HEK293 (cell line): ENCODE data around the gene DROSHA.

Experiments used
- CTCF ChIA-PET: fragments of 350-600 bp; formaldehyde crosslinking; extraction: SDS; loops from one replicate; lab custom pipeline; 2021; ENCODE audit warnings: antibody characterized with exemption; lab: Yijun Ruan, JAX
- POLR2A ChIA-PET: fragments of 300-600 bp; formaldehyde crosslinking; extraction: SDS; loops from one replicate; lab custom pipeline; 2020; ENCODE audit warnings: antibody characterized with exemption, inconsistent platforms; lab: Yijun Ruan, JAX
- H3K27ac ChIP-seq: fragments of 200-500 bp; sonication (Bioruptor generic); 2 replicates; pipeline ENCODE4 v1.5.1; 2014; ENCODE audit warnings: low read depth, low read length, control low read depth, inconsistent platforms; ENCODE audit errors: extremely low read depth
- H3K36me3 ChIP-seq, 2 experiments: fragments of 200-500 bp in 1 of 2; sonication (Bioruptor generic) in 1 of 2; 1 replicate in 1 of 2; 2 replicates in 1 of 2; pipeline ENCODE4 v1.5.1; 2014 to 2017; ENCODE audit warnings: inconsistent platforms in 2 of 2, low read length in 2 of 2; ENCODE audit not compliant: control insufficient read depth in 2 of 2, insufficient read depth in 1 of 2
- H3K4me1 ChIP-seq: fragments of 200-500 bp; sonication (Bioruptor generic); 2 replicates; pipeline ENCODE4 v1.5.1; 2014; ENCODE audit warnings: mild to moderate bottlenecking, low read length, inconsistent platforms; ENCODE audit not compliant: control insufficient read depth, insufficient read depth
- H3K4me3 ChIP-seq: 2 replicates; pipeline ENCODE4 v1.5.1; 2011; ENCODE audit warnings: low read depth, mild to moderate bottlenecking, control low read depth, low read length, moderate library complexity
- H3K9me3 ChIP-seq: fragments of 200-500 bp; sonication (Bioruptor generic); 2 replicates; pipeline ENCODE4 v1.5.1; 2014; ENCODE audit warnings: low read depth, low read length, inconsistent platforms; ENCODE audit not compliant: control insufficient read depth, insufficient read depth
- GLI2 ChIP-seq: fragments of 450-650 bp; formaldehyde crosslinking; IDR thresholded peaks from 2 replicates; pipeline ENCODE4; 2017; ENCODE audit warnings: missing biosample characterization, missing genetic modification characterization, low read depth, borderline replicate concordance
- GLIS2 ChIP-seq: fragments of 450-650 bp; formaldehyde crosslinking; IDR thresholded peaks from 2 replicates; pipeline ENCODE4 v1.5.1; 2016; ENCODE audit warnings: missing biosample characterization, missing genetic modification characterization
- WT1 ChIP-seq: fragments of 450-650 bp; formaldehyde crosslinking; IDR thresholded peaks from 2 replicates; pipeline ENCODE4 v1.5.1; 2016; ENCODE audit warnings: missing biosample characterization, missing genetic modification characterization
- YY1 ChIP-seq: fragments of 450-650 bp; formaldehyde crosslinking; IDR thresholded peaks from 2 replicates; pipeline ENCODE4 v1.5.1; 2018; ENCODE audit warnings: missing biosample characterization, missing genetic modification characterization
- ZBTB21 ChIP-seq: fragments of 450-650 bp; formaldehyde crosslinking; IDR thresholded peaks from 2 replicates; pipeline ENCODE4 v1.5.1; 2017; ENCODE audit warnings: missing biosample characterization, missing genetic modification characterization
- ZBTB8A ChIP-seq: fragments of 450-650 bp; formaldehyde crosslinking; IDR thresholded peaks from 2 replicates; pipeline ENCODE4 v1.5.1; 2016; ENCODE audit warnings: missing biosample characterization, missing genetic modification characterization
- ZNF16 ChIP-seq: fragments of 450-650 bp; formaldehyde crosslinking; IDR thresholded peaks from 2 replicates; pipeline ENCODE4 v1.5.1; 2016; ENCODE audit warnings: low read depth, missing biosample characterization, missing genetic modification characterization
- ZNF202 ChIP-seq: fragments of 450-650 bp; formaldehyde crosslinking; IDR thresholded peaks from 2 replicates; pipeline ENCODE4 v1.5.1; 2016; ENCODE audit warnings: missing biosample characterization, missing genetic modification characterization, borderline replicate concordance
- ZNF341 ChIP-seq: fragments of 450-650 bp; formaldehyde crosslinking; IDR thresholded peaks from 2 replicates; pipeline ENCODE4; 2016; ENCODE audit warnings: low read depth, missing biosample characterization, missing genetic modification characterization
- ZNF366 ChIP-seq: fragments of 450-650 bp; formaldehyde crosslinking; conservative IDR thresholded peaks from 2 replicates; pipeline ENCODE4 v1.5.1; 2016; ENCODE audit warnings: missing biosample characterization, missing genetic modification characterization
- ZNF426 ChIP-seq: fragments of 450-650 bp; formaldehyde crosslinking; IDR thresholded peaks from 2 replicates; pipeline ENCODE4 v1.5.1; 2017; ENCODE audit warnings: missing biosample characterization, missing genetic modification characterization, mild to moderate bottlenecking, inconsistent platforms, moderate library complexity
- ZNF501 ChIP-seq: fragments of 450-650 bp; formaldehyde crosslinking; IDR thresholded peaks from 2 replicates; pipeline ENCODE4 v1.5.1; 2016; ENCODE audit warnings: missing biosample characterization, missing genetic modification characterization
- ZNF521 ChIP-seq: fragments of 450-650 bp; formaldehyde crosslinking; IDR thresholded peaks from 2 replicates; pipeline ENCODE4 v1.5.1; 2017; ENCODE audit warnings: missing biosample characterization, mild to moderate bottlenecking, missing genetic modification characterization
- ZNF548 ChIP-seq: fragments of 450-650 bp; formaldehyde crosslinking; IDR thresholded peaks from 2 replicates; pipeline ENCODE4 v1.5.1; 2016; ENCODE audit warnings: missing biosample characterization, missing genetic modification characterization
- ZNF701 ChIP-seq: fragments of 450-650 bp; formaldehyde crosslinking; IDR thresholded peaks from 2 replicates; pipeline ENCODE4 v1.5.1; 2016; ENCODE audit warnings: missing biosample characterization, missing genetic modification characterization
- ZNF843 ChIP-seq: fragments of 450-650 bp; formaldehyde crosslinking; IDR thresholded peaks from 2 replicates; pipeline ENCODE4 v1.5.1; 2016; ENCODE audit warnings: missing biosample characterization, missing genetic modification characterization
- ZSCAN16 ChIP-seq: fragments of 450-650 bp; formaldehyde crosslinking; IDR thresholded peaks from 2 replicates; pipeline ENCODE4 v1.5.1; 2016; ENCODE audit warnings: missing biosample characterization, missing genetic modification characterization
- TF ChIP-seq, protein P1 (sequence below): fragments of 450-650 bp; formaldehyde crosslinking; IDR thresholded peaks from 2 replicates; pipeline ENCODE4 v1.5.1; 2016; ENCODE audit warnings: missing biosample characterization, missing genetic modification characterization
- TF ChIP-seq, protein P2 (sequence below): fragments of 450-650 bp; formaldehyde crosslinking; IDR thresholded peaks from 2 replicates; pipeline ENCODE4 v1.5.1; 2016; ENCODE audit warnings: missing biosample characterization, missing genetic modification characterization
- TF ChIP-seq, protein P3 (sequence below): fragments of 450-650 bp; formaldehyde crosslinking; IDR thresholded peaks from 2 replicates; pipeline ENCODE4 v1.5.1; 2016; ENCODE audit warnings: missing biosample characterization, missing genetic modification characterization

DROSHA gene

DNA sequence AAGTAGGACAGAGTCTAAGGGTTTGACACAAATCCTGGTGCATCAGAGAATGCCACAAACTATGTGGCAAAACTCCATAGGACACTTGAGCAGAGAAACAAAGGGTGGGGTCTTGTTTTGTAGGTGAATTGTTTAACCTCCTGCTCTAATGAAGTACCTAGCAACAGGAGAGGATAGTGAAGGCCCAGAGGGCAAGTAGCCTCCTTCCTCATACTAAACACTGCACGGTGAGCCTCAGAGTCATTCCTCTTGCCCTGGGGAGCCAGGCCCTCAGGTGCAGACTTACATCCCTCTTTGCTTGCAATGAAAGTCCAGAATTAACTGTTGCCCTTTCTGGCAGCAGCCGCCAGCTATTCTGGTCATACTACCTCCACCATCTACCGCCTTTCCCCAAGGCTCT, 166.1 kb downstream of the DROSHA start:
- Histone ChIP-seq H3K36me3 (no peaks in the 10 kb centered on the region), H3K4me1 (no peaks in the 10 kb centered on the region), H3K9me3 (no peaks in the 10 kb centered on the region), H3K27ac (no peak overlapping the region), H3K4me3 (no peak overlapping the region)
- CTCF ChIA-PET: no interaction called here
- POLR2A ChIA-PET: no interaction called here
- no peak for TF ChIP-seq ZNF16 (tag by site-specific recombination)
- TF ChIP-seq YY1: no peak
- TF ChIP-seq ZNF341: no peak
- TF ChIP-seq ZBTB21 (tag by site-specific recombination): no peak
- no peak for TF ChIP-seq ZNF426
- no peak for TF ChIP-seq WT1 (tag by site-specific recombination)
- TF ChIP-seq ZNF501 (tag by site-specific recombination): no peak
- TF ChIP-seq, protein P1, sequence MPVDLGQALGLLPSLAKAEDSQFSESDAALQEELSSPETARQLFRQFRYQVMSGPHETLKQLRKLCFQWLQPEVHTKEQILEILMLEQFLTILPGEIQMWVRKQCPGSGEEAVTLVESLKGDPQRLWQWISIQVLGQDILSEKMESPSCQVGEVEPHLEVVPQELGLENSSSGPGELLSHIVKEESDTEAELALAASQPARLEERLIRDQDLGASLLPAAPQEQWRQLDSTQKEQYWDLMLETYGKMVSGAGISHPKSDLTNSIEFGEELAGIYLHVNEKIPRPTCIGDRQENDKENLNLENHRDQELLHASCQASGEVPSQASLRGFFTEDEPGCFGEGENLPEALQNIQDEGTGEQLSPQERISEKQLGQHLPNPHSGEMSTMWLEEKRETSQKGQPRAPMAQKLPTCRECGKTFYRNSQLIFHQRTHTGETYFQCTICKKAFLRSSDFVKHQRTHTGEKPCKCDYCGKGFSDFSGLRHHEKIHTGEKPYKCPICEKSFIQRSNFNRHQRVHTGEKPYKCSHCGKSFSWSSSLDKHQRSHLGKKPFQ (tag by site-specific recombination): no peak
- TF ChIP-seq ZNF548 (tag by site-specific recombination): no peak
- no peak for TF ChIP-seq ZNF521 (tag by site-specific recombination)
- no peak for TF ChIP-seq ZSCAN16
- no peak for TF ChIP-seq GLI2 (tag by site-specific recombination)
- TF ChIP-seq, protein P2, sequence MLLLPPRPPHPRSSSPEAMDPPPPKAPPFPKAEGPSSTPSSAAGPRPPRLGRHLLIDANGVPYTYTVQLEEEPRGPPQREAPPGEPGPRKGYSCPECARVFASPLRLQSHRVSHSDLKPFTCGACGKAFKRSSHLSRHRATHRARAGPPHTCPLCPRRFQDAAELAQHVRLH (tag by site-specific recombination): no peak
- TF ChIP-seq ZNF701: no peak
- TF ChIP-seq, protein P3, sequence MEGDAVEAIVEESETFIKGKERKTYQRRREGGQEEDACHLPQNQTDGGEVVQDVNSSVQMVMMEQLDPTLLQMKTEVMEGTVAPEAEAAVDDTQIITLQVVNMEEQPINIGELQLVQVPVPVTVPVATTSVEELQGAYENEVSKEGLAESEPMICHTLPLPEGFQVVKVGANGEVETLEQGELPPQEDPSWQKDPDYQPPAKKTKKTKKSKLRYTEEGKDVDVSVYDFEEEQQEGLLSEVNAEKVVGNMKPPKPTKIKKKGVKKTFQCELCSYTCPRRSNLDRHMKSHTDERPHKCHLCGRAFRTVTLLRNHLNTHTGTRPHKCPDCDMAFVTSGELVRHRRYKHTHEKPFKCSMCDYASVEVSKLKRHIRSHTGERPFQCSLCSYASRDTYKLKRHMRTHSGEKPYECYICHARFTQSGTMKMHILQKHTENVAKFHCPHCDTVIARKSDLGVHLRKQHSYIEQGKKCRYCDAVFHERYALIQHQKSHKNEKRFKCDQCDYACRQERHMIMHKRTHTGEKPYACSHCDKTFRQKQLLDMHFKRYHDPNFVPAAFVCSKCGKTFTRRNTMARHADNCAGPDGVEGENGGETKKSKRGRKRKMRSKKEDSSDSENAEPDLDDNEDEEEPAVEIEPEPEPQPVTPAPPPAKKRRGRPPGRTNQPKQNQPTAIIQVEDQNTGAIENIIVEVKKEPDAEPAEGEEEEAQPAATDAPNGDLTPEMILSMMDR (tag by site-specific recombination): no peak
- no peak for TF ChIP-seq GLIS2 (tag by site-specific recombination)
- TF ChIP-seq ZBTB8A (tag by site-specific recombination): no peak
- TF ChIP-seq ZNF202 (tag by site-specific recombination): no peak
- no peak for TF ChIP-seq ZNF843 (tag by site-specific recombination)
- no peak for TF ChIP-seq ZNF366 (tag by site-specific recombination)

DNA sequence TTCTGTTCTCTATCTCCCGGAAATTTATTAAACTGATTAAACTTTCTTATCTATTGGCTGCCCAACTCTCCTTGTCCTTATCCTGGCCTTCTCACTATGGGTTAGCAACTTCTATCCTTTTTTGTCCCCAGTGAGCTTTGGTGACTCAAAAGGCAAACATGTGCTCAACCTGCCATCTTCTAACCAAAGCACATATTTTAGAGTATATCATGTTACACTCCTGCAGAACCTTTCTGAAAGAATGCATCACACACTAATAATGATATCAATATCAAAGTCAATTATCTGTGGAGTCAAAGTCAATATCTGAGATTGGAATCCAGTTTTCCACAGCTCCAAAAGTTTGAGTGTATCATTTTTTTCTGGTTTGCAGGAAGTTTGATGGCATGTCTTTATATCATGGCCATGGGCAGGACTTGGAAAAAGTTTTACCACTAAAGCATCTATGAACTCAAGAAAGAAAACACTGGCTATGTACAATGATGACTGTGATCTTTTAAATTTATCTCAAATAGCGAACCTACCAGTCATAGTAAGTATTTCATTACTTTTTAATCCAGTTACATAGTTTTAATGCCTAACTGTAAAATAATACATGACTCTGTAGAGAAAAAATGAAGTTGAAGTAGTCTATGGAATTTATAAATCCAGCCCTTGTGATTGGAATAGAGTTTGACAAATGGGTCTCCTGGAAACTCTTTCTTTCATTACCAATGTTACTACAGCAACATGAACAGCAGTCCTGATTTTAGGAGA, 166.8 kb downstream of the DROSHA start:
- H3K36me3 ChIP-seq: no peaks in the 10 kb centered on the region
- no peaks in the 10 kb centered on the region for H3K9me3 ChIP-seq
- no peaks in the 10 kb centered on the region for H3K4me1 ChIP-seq
- no peak overlapping the region for H3K27ac ChIP-seq
- no peak overlapping the region for H3K4me3 ChIP-seq
- ChIA-PET CTCF (interaction anchor here (0.7 kb wide), 1 partner anchor 24 kb away, joined by 3 read pairs; no protein-coding TSS in a partner anchor), POLR2A (no interaction called here)
- no peak for TF ChIP-seq WT1 (tag by site-specific recombination)
